Measurements from ENCODE around the gene HS6ST3. TPM values are rescaled to one million over a fixed set of nuclear protein-coding genes. Genes with fewer than 3 reads are reported as not detected.

Gene HS6ST3
- total RNA-seq, 1 experiment from 2014 or later: 1.2 TPM

- no peak for ATAC-seq
- ChIA-PET CTCF (no interaction called here), POLR2A (no interaction called here)
Measured at GRCh38 chr13:96415831-96416385, 326.0 kb downstream of the HS6ST3 start.

DNA sequence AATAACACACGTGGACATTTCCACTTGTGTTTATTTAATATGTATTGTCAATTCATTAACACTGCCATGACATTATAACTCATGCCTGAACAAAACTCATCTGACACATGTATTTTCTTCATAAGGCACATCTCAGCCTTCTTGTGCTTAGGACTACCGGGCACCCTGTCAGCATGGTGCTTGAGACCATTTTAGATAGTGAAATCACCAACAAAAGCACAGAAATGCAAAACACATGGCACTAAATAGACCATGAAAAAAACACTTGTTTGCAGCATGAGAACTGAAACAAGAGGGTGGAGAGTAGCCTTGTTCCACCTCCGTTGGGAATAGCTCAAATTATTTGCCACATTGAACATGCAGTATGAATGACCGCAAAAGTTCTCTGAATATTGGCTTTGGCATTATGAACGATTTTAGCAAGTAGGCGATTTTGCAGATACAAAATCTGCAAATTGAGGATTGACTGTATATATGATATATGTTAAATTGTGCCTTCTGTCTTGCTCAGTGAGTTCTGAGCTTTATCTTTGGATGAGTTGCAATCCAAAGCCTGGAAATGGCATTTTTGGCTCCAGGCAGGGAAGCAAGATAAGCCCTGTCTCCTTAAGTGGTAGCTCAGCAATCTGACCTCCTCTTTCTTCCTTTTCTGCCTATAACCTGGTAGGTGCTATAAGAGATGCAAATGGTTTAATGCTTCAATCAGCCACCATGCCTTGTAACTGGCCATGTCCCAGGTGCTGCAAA is 328.2 kb downstream of the HS6ST3 start:
- H3K4me1 Mint-ChIP-seq: peaks cover 21% of the 10 kb centered on the region
- H3K36me3 Mint-ChIP-seq: no peaks in the 10 kb centered on the region
- TF ChIP-seq, protein P1, sequence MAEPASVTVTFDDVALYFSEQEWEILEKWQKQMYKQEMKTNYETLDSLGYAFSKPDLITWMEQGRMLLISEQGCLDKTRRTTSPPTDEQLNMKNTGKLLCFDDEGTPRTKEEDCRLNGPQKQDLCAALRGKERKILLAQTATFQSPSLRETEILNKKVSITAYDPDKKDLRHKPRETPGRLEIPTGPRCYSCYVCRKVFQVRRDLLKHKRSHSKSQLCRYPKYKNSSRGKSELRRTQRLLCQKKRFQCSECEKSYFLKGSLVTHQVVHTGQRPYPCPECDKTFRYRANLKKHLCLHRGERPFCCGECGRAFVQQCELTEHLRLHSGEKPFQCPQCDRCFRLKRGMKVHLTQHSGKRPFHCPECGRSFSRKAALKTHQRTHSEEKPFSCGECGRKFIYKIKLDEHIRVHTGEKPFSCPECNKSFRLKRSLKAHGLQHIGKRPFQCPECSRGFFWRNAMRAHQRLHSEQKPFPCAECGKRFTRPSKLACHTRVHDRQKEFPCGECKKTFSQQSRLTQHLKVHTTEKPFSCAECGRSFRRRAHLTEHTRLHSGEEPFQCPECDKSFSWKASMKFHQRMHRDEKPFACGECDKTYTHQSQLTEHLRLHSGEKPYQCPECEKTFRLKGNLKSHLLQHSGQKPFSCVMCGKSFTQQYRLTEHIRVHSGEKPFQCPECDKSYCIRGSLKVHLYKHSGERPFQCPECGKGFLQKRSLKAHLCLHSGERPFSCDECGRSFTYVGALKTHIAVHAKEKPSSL (CRISPR knock-in tag; conservative IDR thresholded peaks at IDR 0.05): no peak
- TF ChIP-seq, protein P2, sequence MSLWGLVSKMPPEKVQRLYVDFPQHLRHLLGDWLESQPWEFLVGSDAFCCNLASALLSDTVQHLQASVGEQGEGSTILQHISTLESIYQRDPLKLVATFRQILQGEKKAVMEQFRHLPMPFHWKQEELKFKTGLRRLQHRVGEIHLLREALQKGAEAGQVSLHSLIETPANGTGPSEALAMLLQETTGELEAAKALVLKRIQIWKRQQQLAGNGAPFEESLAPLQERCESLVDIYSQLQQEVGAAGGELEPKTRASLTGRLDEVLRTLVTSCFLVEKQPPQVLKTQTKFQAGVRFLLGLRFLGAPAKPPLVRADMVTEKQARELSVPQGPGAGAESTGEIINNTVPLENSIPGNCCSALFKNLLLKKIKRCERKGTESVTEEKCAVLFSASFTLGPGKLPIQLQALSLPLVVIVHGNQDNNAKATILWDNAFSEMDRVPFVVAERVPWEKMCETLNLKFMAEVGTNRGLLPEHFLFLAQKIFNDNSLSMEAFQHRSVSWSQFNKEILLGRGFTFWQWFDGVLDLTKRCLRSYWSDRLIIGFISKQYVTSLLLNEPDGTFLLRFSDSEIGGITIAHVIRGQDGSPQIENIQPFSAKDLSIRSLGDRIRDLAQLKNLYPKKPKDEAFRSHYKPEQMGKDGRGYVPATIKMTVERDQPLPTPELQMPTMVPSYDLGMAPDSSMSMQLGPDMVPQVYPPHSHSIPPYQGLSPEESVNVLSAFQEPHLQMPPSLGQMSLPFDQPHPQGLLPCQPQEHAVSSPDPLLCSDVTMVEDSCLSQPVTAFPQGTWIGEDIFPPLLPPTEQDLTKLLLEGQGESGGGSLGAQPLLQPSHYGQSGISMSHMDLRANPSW (CRISPR knock-in tag; conservative IDR thresholded peaks at IDR 0.05; ENCODE audit: low read depth): no peak
- TF ChIP-seq ELF4 (CRISPR knock-in tag; IDR thresholded peaks at IDR 0.05; ENCODE audit: low read depth) (no peak), ZBTB21 (CRISPR knock-in tag; IDR thresholded peaks at IDR 0.05; ENCODE audit: borderline replicate concordance) (no peak), HMGXB4 (CRISPR knock-in tag; IDR thresholded peaks at IDR 0.05) (no peak), FOXK1 (CRISPR knock-in tag; IDR thresholded peaks at IDR 0.05) (no peak), CREM (CRISPR knock-in tag; IDR thresholded peaks at IDR 0.05) (no peak), MXD4 (CRISPR knock-in tag; IDR thresholded peaks at IDR 0.05; ENCODE audit: borderline replicate concordance) (no peak), PREB (CRISPR knock-in tag; IDR thresholded peaks at IDR 0.05; ENCODE audit: borderline replicate concordance) (no peak), ZNF121 (CRISPR knock-in tag; IDR thresholded peaks at IDR 0.05) (no peak), ZNF281 (CRISPR knock-in tag; IDR thresholded peaks at IDR 0.05) (no peak), ZNF416 (CRISPR knock-in tag; IDR thresholded peaks at IDR 0.05) (no peak)
- TF ChIP-seq, protein P3, sequence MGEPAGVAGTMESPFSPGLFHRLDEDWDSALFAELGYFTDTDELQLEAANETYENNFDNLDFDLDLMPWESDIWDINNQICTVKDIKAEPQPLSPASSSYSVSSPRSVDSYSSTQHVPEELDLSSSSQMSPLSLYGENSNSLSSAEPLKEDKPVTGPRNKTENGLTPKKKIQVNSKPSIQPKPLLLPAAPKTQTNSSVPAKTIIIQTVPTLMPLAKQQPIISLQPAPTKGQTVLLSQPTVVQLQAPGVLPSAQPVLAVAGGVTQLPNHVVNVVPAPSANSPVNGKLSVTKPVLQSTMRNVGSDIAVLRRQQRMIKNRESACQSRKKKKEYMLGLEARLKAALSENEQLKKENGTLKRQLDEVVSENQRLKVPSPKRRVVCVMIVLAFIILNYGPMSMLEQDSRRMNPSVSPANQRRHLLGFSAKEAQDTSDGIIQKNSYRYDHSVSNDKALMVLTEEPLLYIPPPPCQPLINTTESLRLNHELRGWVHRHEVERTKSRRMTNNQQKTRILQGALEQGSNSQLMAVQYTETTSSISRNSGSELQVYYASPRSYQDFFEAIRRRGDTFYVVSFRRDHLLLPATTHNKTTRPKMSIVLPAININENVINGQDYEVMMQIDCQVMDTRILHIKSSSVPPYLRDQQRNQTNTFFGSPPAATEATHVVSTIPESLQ (CRISPR knock-in tag; IDR thresholded peaks at IDR 0.05): no peak
- DNase-seq (ENCODE audit: low spot score) (no peak), ATAC-seq (no peak)
- no peak overlapping the region for H3K27ac Mint-ChIP-seq
- ChIA-PET CTCF (interaction anchor here (1.1 kb wide), 1 partner anchor 189 kb away, joined by 4 read pairs; no protein-coding TSS in a partner anchor), POLR2A (no interaction called here)
- peaks cover 4% of the 10 kb centered on the region; the same call in 1 of the 2 replicates for H3K9me3 Mint-ChIP-seq
- no peak overlapping the region for H3K4me3 Mint-ChIP-seq
- no peaks in the 10 kb centered on the region for H3K27me3 Mint-ChIP-seq (ENCODE audit: low read depth)

More at GRCh38 chr13:96415831-96416385, 326.0 kb downstream of the HS6ST3 start:
- Mint-ChIP-seq H3K4me1 (peaks cover 23% of the 10 kb centered on the region), H3K36me3 (0 out of 2 replicates have a peak, but pooled peaks cover 3% of the 10 kb centered on the region), H3K27ac (no peak overlapping the region), H3K9me3 (peaks cover 5% of the 10 kb centered on the region), H3K4me3 (no peak overlapping the region), H3K27me3 (ENCODE audit: low read depth) (no peaks in the 10 kb centered on the region)
- TF ChIP-seq TEAD1 (CRISPR knock-in tag; IDR thresholded peaks at IDR 0.05) (no peak), CBFB (CRISPR knock-in tag; IDR thresholded peaks at IDR 0.05; ENCODE audit: low read depth) (no peak), MXD4 (CRISPR knock-in tag; IDR thresholded peaks at IDR 0.05; ENCODE audit: borderline replicate concordance) (no peak), FOXK1 (CRISPR knock-in tag; IDR thresholded peaks at IDR 0.05) (no peak), SOX15 (CRISPR knock-in tag; IDR thresholded peaks at IDR 0.05) (no peak)
- DNase-seq (ENCODE audit: low spot score): no peak

All from WTC11 (cell line).